ENCODE data around the gene AVL9.

GRCh38 chr7:32489788-32490126 lies 5.5 kb upstream of the AVL9 start:
- TF ChIP-seq POLR2A (IDR thresholded peaks at IDR 0.05): no peak
- no peak for TF ChIP-seq CTCF (IDR thresholded peaks at IDR 0.05)

All from lower leg skin (tissue), 3 donors.